GM12873 (cell line): Measurements from ENCODE around the gene RANBP3.
A peak's percentile ranks its signal among the peaks of the same experiment; 100 is the strongest.

ENCODE experiments used
- CTCF ChIP-seq: IDR thresholded peaks from 2 replicates; pipeline ENCODE4 v1.5.1; 2012; ENCODE audit warnings: low read depth, mild to moderate bottlenecking, moderate library complexity, low read length, control low read depth; ENCODE audit not compliant: insufficient read depth; ENCODE audit errors: missing control alignments

RANBP3 gene

GRCh38 chr19:5977785-5978605 lies at the start of gene RANBP3:
Gene RANBP3 (minus strand): TSS chr19:5978140. CDS start chr19:5978082, 58 bp downstream.
- no peak for TF ChIP-seq CTCF

GRCh38 chr19:6026390-6027227 lies 48.7 kb upstream of the RANBP3 start:
- TF ChIP-seq CTCF, result no peak

- TF ChIP-seq CTCF, result no peak
Observed at GRCh38 chr19:6023936-6024335, 46.0 kb upstream of the RANBP3 start.

- TF ChIP-seq CTCF, result no peak
Observed at GRCh38 chr19:6023085-6023682, 45.2 kb upstream of the RANBP3 start.

GRCh38 chr19:6022570-6023064 lies 44.7 kb upstream of the RANBP3 start:
- TF ChIP-seq CTCF, result no peak

- peak; percentile 83 for TF ChIP-seq CTCF
Observed at GRCh38 chr19:6021878-6022569, 44.1 kb upstream of the RANBP3 start.
